ENCODE data around the gene USP37. TPM values are rescaled to one million over a fixed set of nuclear protein-coding genes. Genes with fewer than 3 reads are reported as not detected.
A peak's percentile ranks its signal among the peaks of the same experiment; 100 is the strongest.

USP37 gene
- total and polyA plus RNA-seq, 2 of the 13 experiments (the other 11 are each of a cell fraction or from before 2014, with no cell fraction given): 6.5 to 30.6 TPM

- TF ChIP-seq CEBPZ (IDR thresholded peaks at IDR 0.05; ENCODE audit: low read length) (no peak), ZNF33A (CRISPR knock-in tag; IDR thresholded peaks at IDR 0.05; ENCODE audit: borderline replicate concordance) (no peak), ERF (CRISPR knock-in tag; IDR thresholded peaks at IDR 0.05) (no peak; the same call in 1 of the 2 replicates), EP300 (IDR thresholded peaks at IDR 0.05; ENCODE audit: low read depth in 2 of 2, low read length in 2 of 2) (no peak), EP300 (CRISPR knock-in tag; IDR thresholded peaks at IDR 0.05; ENCODE audit: borderline replicate concordance) (no peak), HMG20A (CRISPR knock-in tag; IDR thresholded peaks at IDR 0.05; ENCODE audit: borderline replicate concordance) (no peak), GMEB1 (CRISPR knock-in tag; IDR thresholded peaks at IDR 0.05; ENCODE audit: borderline replicate concordance) (no peak; the same call in 1 of the 2 replicates), ZFX (CRISPR knock-in tag; IDR thresholded peaks at IDR 0.05; ENCODE audit: low read depth) (peak; percentile 43; the same call in 1 of the 2 replicates), ZSCAN31 (CRISPR knock-in tag; IDR thresholded peaks at IDR 0.05; ENCODE audit: low read depth) (no peak; the same call in 1 of the 2 replicates), ZNF232 (CRISPR knock-in tag; IDR thresholded peaks at IDR 0.05; ENCODE audit: borderline replicate concordance) (no peak), ZNF780A (CRISPR knock-in tag; IDR thresholded peaks at IDR 0.05) (no peak), ESRRA (CRISPR knock-in tag; IDR thresholded peaks at IDR 0.05; ENCODE audit: low read depth) (no peak; the same call in 1 of the 2 replicates), MEF2D (CRISPR knock-in tag; IDR thresholded peaks at IDR 0.05) (no peak; the same call in 1 of the 2 replicates), TERF1 (CRISPR knock-in tag; IDR thresholded peaks at IDR 0.05) (no peak), ZNF605 (CRISPR knock-in tag; IDR thresholded peaks at IDR 0.05) (peak; percentile 61), THAP9 (CRISPR knock-in tag; IDR thresholded peaks at IDR 0.05; ENCODE audit: borderline replicate concordance) (no peak), MLX (CRISPR knock-in tag; IDR thresholded peaks at IDR 0.05) (no peak), IKZF4 (CRISPR knock-in tag; IDR thresholded peaks at IDR 0.05; ENCODE audit: borderline replicate concordance, low read depth, not compliant biosample characterization) (peak; percentile 33), TBX3 (IDR thresholded peaks at IDR 0.05; ENCODE audit: borderline replicate concordance) (no peak)
These were observed 161.1 kb downstream of the USP37 start (continued) for GRCh38 chr2:218406949-218407618.

Data from HepG2 (cell line).